Measurements from ENCODE around the gene MYO1E.

MYO1E gene

DNA sequence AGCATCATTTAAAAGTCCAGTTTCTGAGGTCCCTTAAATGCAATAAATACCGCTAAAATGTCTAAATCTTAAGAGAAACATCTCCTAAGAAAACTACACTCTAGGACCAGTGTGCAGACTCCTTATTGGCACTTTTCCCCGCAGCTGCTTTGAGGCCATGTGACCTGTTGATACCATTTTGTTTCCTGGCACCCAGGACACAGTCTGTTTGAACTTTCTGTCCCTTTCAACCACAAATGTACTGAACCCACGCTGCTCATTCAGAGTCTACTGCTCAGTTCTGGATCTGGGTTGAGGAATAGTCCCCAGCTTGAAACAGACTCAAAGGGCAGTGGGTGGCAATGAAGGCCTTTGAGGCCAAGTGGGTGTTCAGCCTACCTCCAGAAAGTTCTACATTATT, 148.9 kb downstream of the MYO1E start:
- DNase-seq, result no peak

DNA sequence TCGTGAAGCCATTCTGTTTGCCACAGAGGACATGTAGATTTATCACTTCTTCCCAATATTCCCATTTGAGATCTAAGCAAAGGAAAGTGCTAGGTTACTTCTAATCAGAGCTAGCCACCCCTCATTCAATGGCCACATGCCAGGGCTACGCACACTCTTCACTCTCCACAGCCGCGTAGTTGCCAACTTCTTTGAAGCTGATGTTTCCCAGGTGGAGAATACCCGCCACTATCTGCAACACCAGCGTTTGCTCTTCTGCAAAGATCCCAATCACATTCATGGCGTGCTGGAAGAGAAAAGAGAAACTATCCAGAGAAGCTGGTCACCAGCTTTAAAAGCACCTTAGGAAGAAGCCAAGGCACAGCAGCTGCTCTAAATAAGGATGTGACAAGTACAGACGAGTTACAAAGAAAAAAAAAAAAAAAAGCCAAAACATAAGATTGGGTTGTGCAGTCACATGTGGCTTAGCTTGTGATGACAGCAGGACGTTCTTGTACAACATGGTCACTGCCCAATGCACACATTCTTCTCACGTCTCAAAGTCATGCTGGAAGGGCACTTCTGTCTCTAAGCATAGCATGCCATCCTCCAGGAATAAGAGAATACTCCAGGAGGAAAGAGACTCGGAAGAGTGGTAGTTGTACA, 149.6 kb downstream of the MYO1E start:
- no peak for DNase-seq

DNA sequence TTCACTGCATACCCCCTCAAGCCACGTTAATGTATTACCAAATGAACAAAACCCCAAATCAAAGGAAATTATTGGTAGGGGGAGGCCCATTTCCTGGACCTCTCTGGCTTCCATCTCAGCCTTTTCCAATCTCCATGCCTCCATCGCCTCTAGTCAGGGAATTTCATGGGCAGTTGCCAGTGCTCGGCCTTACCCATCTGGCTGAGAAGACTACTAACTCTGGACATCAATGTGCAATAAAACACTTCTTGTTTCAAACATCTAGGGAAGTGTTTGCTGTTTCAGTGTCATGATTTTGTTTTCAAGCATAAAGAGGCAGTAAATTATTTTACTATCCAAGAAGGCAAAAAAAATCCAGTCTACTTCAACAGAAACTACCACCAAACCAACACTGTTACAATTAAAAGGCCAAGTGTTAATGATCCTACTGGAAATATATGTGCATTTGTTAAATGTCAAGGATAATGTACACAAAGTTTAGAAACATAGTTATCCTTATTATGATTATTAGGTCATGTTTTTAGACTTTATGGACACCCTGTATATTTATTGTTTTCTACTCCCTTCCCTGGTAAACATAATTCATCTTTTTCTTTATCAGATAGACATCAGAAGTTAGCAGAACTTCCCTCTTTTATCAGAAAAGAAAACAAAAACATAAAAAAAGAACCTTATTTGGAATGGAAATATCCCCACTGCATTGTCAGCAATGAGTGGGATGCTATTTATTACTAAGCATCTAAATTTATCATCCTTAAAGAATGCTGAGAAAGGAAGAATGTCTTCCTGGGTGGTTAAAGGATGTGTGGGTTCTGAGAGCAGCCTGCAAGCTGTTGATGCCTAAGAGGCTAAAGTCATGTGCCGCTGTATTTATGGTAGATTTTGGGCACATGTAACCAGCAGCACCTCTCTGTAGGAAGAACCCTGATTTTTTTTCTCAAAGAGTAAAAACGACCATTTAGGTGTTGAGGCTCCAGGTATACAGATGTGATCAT, 150.9 kb downstream of the MYO1E start:
- DNase-seq, result no peak

DNA sequence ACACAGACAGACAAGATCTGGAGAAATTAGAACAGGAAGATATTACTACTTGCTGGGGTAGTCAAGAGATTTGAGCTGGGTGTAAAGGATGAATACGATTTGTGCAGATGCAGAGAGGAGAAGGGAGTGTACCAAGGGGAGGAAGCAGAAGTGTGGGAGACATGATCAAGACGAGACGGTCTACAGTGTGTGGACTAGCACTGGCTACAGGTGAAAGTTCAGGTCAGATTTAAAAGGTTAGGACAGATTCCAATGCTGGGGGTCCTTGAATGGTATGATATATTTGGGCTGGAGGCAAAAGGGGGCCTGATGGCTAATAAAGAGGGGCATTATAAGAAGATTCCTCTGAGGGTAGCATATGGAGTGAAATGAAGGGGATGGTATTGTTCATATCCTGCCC, 154.0 kb downstream of the MYO1E start:
- no peak for DNase-seq

DNA sequence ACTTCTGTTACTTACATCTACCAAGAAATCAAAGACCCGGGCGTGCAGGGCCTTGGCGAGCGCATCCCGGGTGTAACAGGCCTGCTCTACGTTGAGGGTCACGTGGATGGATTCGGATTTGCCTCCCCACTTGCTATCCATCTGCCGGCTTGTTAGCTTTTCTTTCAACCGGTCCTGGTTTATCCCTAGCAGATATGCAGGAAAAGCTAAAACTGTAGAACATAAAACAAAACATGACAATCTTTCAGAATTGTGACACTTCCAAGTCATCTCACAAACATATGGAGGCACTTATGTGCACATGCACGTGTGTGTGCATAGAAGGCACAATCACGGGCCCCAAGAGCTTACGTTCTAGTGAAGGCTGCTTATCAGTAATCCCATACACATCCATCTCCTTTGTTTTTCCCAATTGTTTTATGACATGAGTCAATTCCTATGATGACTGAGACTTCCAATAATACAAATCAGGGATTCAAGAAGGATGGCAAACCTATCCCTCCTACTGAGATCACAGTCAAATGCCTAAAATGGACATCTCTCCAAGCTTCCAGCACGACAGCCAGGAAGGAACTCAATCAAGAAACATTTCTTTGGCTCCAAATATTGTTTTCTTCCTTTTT, 154.7 kb downstream of the MYO1E start:
- DNase-seq, result no peak

DNA sequence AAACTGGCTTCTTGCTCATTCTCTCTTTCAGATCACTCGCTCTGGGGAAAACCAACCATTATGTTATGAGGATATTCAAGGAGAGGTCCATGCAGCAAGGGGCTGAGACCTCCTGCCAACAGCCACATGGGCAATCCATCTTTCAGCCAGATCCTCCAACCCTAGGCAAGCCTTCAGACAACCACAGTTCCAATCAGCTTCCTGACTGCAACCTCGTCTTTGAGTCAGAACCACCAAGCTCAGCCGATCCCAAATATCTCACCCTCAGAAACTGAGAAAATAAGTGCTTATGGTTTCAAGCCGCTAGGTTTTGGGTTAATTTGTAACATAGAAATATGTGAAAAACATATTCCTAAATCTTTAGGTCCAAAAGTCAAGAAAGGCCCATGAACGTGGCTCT, 155.8 kb downstream of the MYO1E start:
- no peak for DNase-seq

DNA sequence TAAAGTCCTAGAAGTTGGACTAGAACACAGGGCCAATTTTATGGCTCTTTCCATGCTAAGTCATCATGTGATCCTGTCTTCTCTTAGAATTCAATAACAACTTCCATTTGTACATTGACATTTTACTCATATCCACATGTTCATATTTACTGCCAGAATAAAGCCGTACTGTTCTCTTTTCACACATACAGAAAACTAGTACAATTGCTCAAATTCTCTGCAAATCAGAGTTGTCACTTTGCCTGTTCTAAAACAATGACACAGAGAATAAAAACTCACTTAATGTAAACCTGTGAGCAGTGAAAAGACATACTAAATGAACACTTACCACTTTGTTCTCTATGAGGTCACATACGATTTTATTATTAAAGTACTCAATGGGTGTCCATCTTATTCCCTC, 162.5 kb downstream of the MYO1E start:
- no peak for DNase-seq

DNA sequence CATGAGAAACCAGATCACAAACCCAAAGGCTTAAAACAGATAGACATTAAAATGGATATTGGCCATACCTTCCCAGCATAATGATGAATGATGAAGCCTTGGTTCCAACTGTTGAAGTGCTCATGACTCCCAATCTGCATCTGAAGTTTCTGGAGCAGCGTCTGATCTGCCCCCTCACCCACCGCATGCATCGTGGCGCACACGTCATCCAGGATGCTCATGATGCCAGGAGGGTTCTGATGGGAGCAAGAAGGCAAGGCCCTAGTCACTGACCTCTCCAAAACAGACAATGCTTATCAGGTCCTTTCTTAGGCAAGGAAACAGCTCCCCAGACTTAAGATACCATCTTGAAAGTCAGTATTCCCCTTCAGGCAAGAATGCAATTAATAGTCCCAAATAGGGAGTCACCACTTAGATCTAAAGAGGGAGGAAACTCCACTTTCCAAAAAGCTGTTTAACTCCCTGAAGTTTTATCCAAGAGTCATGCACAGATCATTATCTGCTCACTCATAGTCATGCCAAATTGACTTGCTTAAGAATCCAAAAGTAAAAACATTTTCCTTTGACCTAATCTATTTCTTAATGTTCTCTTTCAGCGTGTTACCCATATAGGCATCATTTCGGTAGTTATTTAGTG, 163.9 kb downstream of the MYO1E start:
- DNase-seq, result no peak

DNA sequence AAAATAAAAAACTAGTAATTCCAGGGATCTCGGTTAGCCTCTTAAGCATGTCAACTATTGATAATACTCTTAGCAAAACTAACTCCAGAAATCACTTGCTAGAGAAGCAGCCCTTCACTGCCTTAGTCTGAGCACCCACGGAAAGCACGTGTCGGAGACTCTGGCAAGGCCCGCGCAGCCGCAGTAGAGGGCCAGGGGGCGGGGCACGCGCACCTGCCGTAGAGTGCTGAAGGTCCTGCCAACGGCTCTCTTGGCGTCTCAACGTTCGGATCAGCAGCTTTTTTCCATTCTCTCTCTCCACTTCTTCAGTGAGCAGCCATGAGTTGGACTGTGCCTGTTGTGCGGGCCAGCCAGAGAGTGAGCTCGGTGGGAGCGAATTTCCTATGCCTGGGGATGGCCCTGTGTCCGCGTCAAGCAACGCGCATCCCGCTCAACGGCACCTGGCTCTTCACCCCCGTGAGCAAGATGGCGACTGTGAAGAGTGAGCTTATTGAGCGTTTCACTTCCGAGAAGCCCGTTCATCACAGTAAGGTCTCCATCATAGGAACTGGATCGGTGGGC, 166.0 kb downstream of the MYO1E start, which contains the start of gene LDHAL6B:
TSS of gene LDHAL6B (plus strand) at position 221 of the 561 bp plus-strand sequence. CDS start at position 319, 98 bp downstream.
- DNase-seq, result no peak

DNA sequence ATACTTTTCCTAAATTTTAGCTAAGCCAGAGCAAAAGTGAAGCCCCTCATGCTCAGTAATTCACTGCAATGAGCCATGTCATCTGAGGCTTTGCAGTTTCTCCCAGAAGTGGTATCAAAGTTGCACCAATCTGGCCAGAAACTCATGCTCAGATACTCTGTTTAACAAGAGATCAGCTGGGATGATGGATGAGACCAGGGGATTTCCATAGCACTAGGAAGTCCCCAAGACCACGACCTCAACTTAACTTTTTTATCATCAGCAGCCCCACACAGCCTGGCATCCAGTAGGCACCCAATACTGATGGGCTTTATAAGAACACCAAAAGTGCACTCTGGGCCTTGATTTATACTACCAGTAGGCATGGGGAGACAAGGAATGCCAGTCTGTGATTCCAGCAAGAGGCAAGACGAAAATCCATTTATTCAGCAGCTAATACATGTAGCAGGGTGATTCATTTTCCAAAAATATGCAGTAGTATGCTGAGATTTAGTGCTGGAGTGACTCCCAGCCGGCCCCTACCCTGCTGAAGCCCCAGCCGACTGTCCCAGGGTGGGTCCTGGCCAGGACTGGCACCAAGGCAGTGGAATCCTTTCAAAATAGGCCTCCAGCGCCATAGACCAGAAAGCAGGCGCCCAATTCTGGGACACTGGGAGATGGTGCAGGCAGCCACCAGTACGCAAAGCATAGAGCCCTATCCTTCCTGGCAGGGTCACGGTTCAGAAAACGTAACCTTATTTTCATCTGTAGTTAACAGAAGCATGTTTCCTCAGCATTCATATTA, 166.6 kb downstream of the MYO1E start:
- DNase-seq, result no peak

DNA sequence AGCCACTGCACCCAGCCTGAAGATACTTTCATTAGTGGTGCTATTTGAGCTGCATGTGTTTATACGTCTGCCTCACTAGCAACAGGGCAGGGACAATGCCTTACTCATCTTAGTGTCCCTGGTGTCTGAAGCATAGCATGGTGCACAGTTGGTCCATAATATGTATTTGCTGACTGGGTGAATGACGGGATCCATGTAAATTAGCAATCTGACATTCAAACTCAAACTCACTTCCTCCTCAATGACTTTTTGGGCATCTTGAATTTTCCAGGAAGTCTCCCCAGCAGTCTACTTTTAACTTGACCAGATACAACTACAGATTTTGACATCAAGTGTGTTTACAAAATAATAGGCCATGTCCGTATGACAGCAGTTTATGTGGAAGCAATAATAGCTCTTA, 169.0 kb downstream of the MYO1E start:
- DNase-seq, result no peak

DNA sequence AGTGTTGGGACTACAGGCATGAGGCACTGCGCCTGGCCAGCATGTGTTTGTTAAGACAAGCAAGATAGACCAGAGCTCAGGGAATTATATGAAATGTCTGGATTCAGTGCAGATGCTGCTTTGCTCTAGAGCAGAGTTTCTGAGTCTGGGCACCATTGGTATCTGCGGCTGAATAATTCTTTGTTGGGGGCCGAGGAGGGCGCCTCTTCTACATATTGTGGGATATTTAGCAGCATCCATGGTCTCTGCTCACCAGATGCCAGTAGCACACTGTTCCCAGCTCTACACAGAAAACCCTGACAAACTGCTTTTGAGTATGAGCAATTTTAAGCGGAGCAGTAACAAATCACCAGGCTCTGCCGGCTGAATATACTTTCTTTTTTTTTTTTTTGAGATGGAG, 169.7 kb downstream of the MYO1E start:
- no peak for DNase-seq

DNA sequence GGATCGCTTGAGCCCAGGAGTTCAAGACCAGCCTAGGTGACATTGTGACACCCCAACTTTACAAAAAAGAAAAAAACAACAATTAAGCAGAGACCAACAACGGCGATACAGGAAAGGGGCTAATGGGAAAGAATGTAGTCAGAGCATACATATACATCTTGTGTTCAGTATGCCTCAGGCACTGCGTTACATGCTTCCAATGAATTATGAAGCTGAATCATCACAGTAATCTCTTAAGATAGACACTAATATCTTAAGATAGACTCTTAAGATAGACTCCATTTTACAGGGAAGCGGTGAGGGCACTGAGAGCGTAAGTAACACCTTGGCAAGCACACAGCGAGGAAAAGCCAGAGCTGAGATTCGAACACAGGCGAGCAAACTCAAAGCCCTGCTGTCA, 172.1 kb downstream of the MYO1E start:
- no peak for DNase-seq

DNA sequence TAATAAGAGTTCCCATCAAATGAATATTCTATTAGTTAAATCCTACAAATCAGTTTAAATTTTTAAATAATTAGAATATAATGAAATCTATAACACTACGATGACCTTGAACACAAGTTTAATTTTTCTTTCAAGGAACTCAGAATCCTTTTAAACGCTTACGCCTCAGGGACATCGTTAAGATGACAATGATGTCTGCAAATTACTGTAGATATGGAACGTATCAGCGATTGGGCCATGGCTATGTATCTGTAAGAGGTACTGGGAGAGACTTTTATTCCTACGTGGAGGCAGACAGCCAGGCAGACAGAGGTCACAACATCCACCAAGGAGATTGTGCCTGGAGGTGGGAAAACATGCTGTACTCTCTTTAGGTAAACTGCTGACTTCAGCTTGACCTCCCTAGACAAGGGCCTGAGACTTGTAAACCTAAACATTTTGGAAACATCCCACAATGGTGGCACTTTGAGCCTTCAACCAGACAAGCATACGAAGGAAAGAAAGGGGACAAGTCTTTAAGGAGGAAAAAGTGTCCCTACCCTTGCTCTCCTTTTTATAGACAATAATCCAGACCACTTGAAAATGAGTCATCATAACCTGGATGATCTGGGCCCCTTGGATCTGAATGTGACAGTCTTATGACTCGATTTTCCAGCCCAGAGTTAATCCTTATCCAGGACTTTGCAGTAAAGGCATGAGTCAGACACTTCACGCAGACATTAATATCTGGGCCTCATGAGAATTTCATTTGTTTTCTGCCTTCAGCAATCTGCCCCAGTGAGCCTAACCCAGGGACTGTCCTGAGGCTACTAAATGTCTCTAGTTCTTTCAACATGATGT, 172.8 kb downstream of the MYO1E start:
- DNase-seq, result no peak

DNA sequence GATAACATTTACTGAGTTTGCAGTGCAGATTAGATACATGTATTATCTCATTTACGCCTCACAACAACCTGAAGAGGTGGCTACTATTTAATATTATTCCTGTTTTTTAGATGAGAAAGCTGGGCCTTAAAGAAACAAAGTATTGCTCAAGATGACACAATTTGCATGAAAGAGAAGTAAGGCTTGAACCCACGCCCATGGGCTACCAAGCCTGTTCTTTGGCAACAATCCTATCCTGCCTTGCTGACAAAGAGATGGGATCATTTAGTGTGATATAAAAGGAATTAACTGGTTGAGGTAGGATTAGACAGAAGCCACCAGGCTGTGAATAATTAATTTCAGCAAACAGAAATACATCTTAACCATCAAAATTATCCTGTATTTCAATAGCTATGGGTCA, 175.2 kb downstream of the MYO1E start:
- no peak for DNase-seq

DNA sequence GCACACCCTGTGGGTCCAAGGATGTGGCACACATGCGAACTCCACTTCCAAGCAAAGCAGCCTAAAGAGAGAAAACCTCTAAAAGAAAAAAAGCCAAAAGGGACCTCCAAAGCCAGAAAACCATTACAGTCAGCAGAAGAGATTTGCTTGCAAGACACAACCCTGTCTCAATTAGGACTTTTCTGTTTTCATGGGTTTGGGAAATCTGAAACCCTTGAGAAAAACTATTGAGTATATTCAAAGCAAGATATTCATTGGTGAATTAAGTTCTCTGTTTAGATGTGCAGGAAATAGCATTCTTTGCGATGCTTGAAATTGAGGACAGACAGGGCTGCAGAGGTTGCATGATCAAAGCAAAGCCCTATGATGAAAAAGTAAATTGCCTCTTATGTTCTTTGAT, 176.3 kb downstream of the MYO1E start:
- DNase-seq, result no peak

DNA sequence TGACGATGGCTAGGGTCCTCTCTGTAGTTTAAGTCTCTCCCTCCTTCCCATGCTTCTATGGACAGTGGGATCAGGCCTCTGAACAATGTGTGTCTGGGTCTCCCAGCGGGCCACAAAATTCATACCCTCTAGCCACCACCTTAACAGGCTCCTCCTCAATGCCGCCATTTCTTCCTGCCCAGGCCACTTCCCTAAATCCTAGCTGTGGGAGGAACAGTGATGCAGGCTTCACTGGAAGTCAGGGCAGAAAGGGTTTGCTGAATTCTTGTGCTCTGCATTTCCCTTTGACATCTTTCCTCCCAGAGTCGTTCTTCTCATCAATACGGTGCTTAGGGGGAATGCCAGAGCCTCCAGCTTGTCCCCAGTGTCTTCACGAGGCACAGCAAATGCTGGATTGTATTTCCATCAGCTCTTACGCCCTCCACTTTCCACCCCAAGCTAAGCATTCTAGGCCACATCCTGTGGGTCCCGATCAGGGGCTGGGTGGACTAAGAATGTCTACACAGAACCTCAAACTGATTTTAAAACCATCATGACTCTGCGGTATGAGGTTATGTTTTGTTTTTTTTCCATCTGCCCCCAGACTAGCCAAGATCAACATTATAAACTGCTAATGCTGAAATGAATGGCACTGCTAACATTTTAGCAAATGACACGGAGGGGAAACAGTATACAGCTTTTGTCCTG, 177.9 kb downstream of the MYO1E start:
- DNase-seq, result no peak

DNA sequence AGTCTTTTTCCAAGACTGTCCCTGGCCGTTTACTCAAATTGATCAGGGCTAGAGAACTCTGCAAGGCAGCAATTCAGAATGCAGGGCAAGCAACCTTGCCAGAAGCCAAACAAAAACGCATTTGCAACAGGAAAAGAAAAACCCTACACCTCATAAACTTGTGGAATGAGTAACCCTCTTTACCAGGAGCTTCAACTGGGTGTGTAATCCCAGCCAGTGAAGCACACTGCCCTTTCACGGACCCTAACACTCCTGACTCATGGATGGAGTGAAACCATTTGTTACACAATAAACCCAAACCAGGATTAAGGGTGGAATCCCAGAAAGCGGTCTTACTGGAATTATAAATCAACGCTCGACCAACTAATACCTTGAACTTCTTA, 180.8 kb downstream of the MYO1E start:
- no peak for DNase-seq

DNA sequence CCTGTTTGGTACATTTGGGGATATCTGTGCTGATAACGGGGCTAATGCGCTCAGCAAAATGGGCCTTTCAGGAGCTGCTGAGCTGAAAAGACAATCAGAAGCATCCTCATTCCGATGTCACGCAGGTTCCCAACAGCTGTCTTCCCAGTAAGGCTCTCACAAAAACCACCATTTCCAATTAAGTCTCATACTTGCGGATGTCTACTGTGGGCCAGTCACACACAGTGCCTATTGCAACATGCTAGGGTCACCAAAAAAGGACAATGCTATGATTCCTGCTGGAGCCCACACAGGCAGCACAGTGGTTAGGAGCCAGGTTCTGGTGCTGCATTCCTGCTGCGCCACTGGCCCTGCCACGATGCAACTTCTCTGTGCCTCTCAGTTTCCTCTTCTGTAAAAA, 182.4 kb downstream of the MYO1E start:
- DNase-seq, result no peak

DNA sequence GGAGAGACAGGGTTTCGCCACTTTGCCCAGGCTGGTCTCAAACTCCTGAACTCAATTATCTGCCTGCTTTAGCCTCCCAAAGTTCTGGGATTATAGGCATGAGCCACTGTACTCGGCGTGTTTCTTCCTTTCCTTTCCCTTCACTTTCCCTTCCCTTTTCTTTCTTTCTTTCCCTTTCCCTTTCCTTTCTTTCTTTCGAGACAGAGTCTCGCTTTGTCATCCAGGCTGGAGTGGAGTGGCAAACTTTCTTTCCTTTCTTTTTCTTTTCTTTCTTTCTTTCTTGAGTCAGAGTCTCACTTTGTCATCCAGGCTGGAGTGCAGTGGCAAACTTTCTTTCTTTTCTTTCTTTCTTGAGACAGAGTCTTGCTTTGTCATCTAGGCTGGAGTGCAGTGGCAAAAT, 183.4 kb downstream of the MYO1E start:
- no peak for DNase-seq

DNA sequence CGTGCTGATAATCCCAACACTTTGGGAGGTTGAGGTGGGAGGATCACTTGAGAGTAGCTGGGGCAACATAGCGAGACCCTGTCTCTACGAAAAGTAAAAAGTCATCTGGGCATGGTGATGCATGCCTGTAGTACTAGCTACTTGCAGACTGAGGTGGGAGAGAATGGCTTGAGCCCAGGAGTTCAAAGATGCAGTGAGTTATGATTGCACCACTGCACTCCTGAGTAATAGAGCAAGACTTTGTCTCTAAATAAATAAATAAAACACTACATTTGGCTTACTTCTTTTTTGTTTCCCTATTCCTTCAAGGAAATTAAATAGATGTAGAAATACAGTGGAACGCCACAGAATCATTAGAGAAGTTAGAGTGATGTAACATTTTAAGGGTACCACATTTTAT, 186.2 kb downstream of the MYO1E start:
- DNase-seq, result no peak
